Keratinocyte (primary cell): ENCODE measurements around the gene DMD.

Source experiments
- CTCF ChIP-seq, 3 experiments: IDR thresholded peaks in 1 of 3; conservative IDR thresholded peaks in 1 of 3; optimal IDR thresholded peaks in 1 of 3; 2 replicates in 2 of 3; 3 replicates in 1 of 3; pipeline versions ENCODE3 to v1.5.1; 2011; ENCODE audit warnings: low read length in 3 of 3, mild to moderate bottlenecking in 3 of 3, moderate library complexity in 2 of 3, control low read depth in 1 of 3, inconsistent platforms in 1 of 3; ENCODE audit not compliant: insufficient read depth in 2 of 3; ENCODE audit errors: extremely low read depth in 1 of 3
- EZH2 ChIP-seq: IDR thresholded peaks from one replicate; pipeline ENCODE4 v1.6.1; 2012; ENCODE audit warnings: inconsistent platforms, mild to moderate bottlenecking, low read length, moderate library complexity

DNA sequence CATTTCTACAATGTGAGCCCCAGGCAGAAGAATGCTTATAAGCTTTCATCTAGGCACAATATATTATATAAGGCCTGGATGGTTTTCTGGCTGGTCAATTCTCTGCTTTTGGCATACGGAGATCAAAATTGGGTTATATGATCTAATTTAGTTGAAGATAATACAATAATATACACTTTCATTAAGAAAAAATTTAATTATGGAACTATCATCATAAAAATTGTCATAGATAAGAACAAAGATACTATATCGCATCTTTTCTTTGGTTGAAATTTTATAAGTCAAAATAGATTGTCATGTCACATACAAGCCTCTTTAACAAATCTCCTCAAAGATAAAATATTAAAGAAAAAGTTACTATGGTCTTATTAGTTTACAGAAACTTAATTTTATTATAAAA is 17.1 kb downstream of the DMD start:
- no peak for TF ChIP-seq CTCF (optimal IDR thresholded peaks at IDR 0.05 in 1 of 3, IDR thresholded peaks at IDR 0.05 in 1 of 3, conservative IDR thresholded peaks at IDR 0.05 in 1 of 3; ENCODE audit: extremely low read depth in 1 of 3, insufficient read depth in 2 of 3, low read length in 3 of 3)
- no peak for TF ChIP-seq EZH2
